Stomach (tissue), 9 donors: ENCODE data around the gene ABHD2. TPM values are rescaled to one million over a fixed set of nuclear protein-coding genes. Genes with fewer than 3 reads are reported as not detected.

Experiments
- DNase-seq, 2 donors: peaks; one replicate each; pipeline versions ENCODE4 v3.0.0 to v3.0.0-alpha.2; 2013 to 2019
- H3K27ac ChIP-seq, 5 donors: fragments of 200-600 bp in 4 of 5; sonication (generic) in 4 of 5; one replicate each; pipeline ENCODE4 v1.5.1; 2013 to 2019; ENCODE audit warnings: mild to moderate bottlenecking in 1 of 5, moderate library complexity in 1 of 5
- H3K27me3 ChIP-seq, 3 donors: fragments of 200-600 bp; sonication (generic); one replicate each; pipeline ENCODE4 v1.5.1; 2017 to 2019; ENCODE audit warnings: mixed run types in 1 of 3
- H3K36me3 ChIP-seq, 4 donors: fragments of 200-600 bp; sonication (generic); 1 replicate in 3 of 4; 2 replicates in 1 of 4; pipeline ENCODE4 v1.5.1; 2016 to 2019
- H3K4me1 ChIP-seq, 4 donors: fragments of 200-600 bp; sonication (generic); one replicate each; pipeline ENCODE4 v1.5.1; 2016 to 2019
- H3K4me3 ChIP-seq, 4 donors: fragments of 200-600 bp; sonication (generic) in 3 of 4; one replicate each; pipeline ENCODE4 v1.5.1; 2016 to 2019; ENCODE audit warnings: mild to moderate bottlenecking in 1 of 4
- H3K9me3 ChIP-seq, 4 donors: fragments of 200-600 bp; sonication (generic); one replicate each; pipeline ENCODE4 v1.5.1; 2016 to 2019
- EP300 ChIP-seq: sonication (generic); formaldehyde crosslinking; IDR thresholded peaks from one replicate; pipeline ENCODE4 v1.6.1; 2017; ENCODE audit warnings: antibody characterized with exemption
- POLR2A ChIP-seq, 4 donors: fragments of 450-650 bp; IDR thresholded peaks; one replicate each; pipeline ENCODE4 v1.6.1; 2016; ENCODE audit warnings: antibody characterized with exemption in 4 of 4, control low read depth in 2 of 4, mild to moderate bottlenecking in 1 of 4, moderate library complexity in 1 of 4
- POLR2AphosphoS5 ChIP-seq, 3 donors: sonication (generic); formaldehyde crosslinking; IDR thresholded peaks; one replicate each; pipeline ENCODE4 v1.6.1; 2016; ENCODE audit warnings: antibody characterized with exemption in 3 of 3
- WGBS, 5 donors: extraction: QIAGEN DNeasy Blood & Tissue Kit in 3 of 5; methylation state at CpG; one replicate each; pipeline versions ENCODE4 v1.1.5 to v1.1.7; 2013 to 2018; 5-methylcytosine and 5-hydroxymethylcytosine counted together
- intact Hi-C: fragments of 100-400 bp; cut with DNase I; formaldehyde crosslinking; loops from one replicate; pipeline ENCODE4 v1.15.1; 2023; ENCODE audit warnings: low total_unique reads
- polyA plus RNA-seq, 3 donors: library from polyadenylated mRNA; stranded (reverse); fragments of 200-250 nt; gene quantifications; one replicate each; pipeline ENCODE4 v1.2.3, GENCODE V29; 2013
- total RNA-seq, 5 donors: library from RNA; depleted of rRNA; stranded (reverse); fragments of >200 nt; gene quantifications; one replicate each; pipeline versions ENCODE4 v1.1.0 to v1.2.3, GENCODE V29; 2014 to 2016
- TF ChIP-seq, protein P1 (sequence below), 7 experiments: fragments of 450-650 bp in 4 of 7; fragments of 200-600 bp in 3 of 7; sonication (generic) in 3 of 7; IDR thresholded peaks; one replicate each; pipeline ENCODE4 v1.5.1; 2016 to 2019; ENCODE audit warnings: antibody characterized with exemption in 7 of 7, control low read depth in 2 of 7, mild to moderate bottlenecking in 1 of 7
- donor health status: healthy with polysubstance abuse.
- donor health status: Bipolar disorder and iron deficiency.
- donor health status: healthy.

The ABHD2 gene
- total and polyA plus RNA-seq, 8 donors, result 5.1 to 192 (median 70.3) TPM

DNA sequence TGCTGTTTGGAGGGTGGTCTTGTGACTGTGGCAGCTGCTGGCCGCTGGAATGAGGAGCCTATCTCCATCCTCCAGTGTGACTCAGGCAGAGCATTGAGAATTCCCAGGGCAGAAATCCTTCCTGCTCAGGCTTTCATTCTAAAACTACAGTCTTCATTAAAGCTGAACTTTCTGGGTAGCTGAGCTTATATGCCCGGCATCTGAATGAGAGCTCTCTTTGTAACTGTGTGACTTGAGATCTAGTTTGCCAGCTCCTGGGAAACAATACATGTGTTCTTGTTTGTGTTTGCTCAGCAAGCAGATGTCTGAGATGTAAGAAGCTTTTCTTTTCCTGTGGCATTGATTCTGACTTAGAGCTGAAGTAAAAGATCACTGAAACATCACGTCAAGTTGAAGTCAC lies 110.7 kb downstream of the ABHD2 start:
- intact Hi-C loops, result no loop called here
- TF ChIP-seq, protein P1, sequence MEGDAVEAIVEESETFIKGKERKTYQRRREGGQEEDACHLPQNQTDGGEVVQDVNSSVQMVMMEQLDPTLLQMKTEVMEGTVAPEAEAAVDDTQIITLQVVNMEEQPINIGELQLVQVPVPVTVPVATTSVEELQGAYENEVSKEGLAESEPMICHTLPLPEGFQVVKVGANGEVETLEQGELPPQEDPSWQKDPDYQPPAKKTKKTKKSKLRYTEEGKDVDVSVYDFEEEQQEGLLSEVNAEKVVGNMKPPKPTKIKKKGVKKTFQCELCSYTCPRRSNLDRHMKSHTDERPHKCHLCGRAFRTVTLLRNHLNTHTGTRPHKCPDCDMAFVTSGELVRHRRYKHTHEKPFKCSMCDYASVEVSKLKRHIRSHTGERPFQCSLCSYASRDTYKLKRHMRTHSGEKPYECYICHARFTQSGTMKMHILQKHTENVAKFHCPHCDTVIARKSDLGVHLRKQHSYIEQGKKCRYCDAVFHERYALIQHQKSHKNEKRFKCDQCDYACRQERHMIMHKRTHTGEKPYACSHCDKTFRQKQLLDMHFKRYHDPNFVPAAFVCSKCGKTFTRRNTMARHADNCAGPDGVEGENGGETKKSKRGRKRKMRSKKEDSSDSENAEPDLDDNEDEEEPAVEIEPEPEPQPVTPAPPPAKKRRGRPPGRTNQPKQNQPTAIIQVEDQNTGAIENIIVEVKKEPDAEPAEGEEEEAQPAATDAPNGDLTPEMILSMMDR (IDR thresholded peaks at IDR 0.05), result no peak
- TF ChIP-seq EP300 (no peak), POLR2A (IDR thresholded peaks at IDR 0.05) (no peak), POLR2AphosphoS5 (IDR thresholded peaks at IDR 0.05) (no peak)
- Histone ChIP-seq H3K27me3 (no peaks in the 10 kb centered on the region), H3K4me3 (no peak overlapping the region), H3K27ac (peak overlapping the region in 1 of 5 donors; percentile 55), H3K4me1 (peaks cover 0 to 13% (median 0%) of the 10 kb centered on the region in 4 donors), H3K9me3 (no peaks in the 10 kb centered on the region), H3K36me3 (peaks cover 22 to 85% (median 84%) of the 10 kb centered on the region in 4 donors)
- 78 to 85% (median 82%) methylated on average over 3 of the region's 3 CpGs for WGBS, 5 donors
- DNase-seq, result peak in 1 of 2 donors; percentile 50

- peaks cover 0 to 13% (median 2%) of the 10 kb centered on the region in 4 donors for H3K4me1 ChIP-seq
- no peak for TF ChIP-seq POLR2AphosphoS5 (IDR thresholded peaks at IDR 0.05)
- TF ChIP-seq, protein P1 (IDR thresholded peaks at IDR 0.05), result no peak
- no peak for TF ChIP-seq EP300
- TF ChIP-seq POLR2A (IDR thresholded peaks at IDR 0.05), result no peak
- intact Hi-C loops, result no loop called here
These were observed 111.5 kb downstream of the ABHD2 start for GRCh38 chr15:89199746-89200145.

DNA sequence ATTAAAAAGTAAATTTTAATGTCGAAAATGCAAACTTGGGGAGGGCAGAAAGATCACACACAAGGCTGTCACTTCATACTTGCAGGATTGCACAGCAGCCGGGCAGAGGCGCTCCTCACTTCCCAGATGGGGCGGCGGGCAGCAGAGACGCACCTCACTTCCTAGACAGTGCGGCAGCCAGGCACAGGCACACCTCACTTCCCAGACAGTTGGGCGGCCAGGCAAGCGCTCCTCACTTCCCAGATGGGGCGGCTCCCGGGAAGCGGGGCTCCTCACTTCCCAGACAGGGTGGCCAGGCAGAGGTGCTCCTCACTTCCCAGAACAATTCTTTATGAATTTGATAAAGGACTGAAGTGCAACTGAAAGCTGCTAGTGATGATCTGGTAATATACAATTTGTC lies 111.9 kb downstream of the ABHD2 start:
- WGBS, 5 donors, result 89 to 95% (median 94%) methylated on average over 12 of the region's 12 CpGs
- intact Hi-C loops, result no loop called here

More at GRCh38 chr15:89199746-89200145, 111.5 kb downstream of the ABHD2 start:
- Histone ChIP-seq H3K4me3 (no peak overlapping the region), H3K27ac (no peak overlapping the region), H3K27me3 (no peaks in the 10 kb centered on the region), H3K9me3 (no peaks in the 10 kb centered on the region), H3K36me3 (peaks cover 14 to 77% (median 76%) of the 10 kb centered on the region in 4 donors)
- 62 to 81% (median 75%) methylated on average over 6 of the region's 6 CpGs for WGBS, 5 donors
- peak in 1 of 2 donors; percentile 45 for DNase-seq

DNA sequence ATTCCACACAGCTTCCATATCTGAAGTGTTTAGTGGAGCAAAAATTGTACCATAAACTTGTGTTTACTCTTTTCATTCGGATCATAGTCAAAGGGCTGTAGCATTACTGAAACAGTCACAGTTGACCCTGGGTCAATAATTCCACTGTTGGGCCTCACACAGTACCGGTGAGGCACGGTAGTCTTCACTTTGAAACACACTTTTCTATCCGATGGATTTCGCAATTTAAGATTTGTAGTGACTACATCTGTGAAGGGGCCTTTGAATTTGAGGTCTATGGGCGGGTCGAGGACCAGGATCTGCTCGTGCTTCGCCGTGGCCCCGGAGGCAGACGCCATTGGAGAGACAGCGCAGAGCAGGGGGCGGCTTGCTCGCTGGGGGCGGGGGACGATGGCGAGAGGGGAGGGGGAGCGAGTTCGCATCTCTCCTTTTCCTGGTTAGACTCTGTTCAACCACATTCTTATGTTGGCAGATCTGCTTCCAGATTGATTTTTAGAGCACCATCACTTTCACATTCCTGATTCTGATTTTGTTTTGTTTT lies 113.3 kb downstream of the ABHD2 start:
- WGBS, 5 donors, result 87 to 91% (median 90%) methylated on average over 20 of the region's 20 CpGs
- Histone ChIP-seq H3K4me3 (no peak overlapping the region), H3K27me3 (no peaks in the 10 kb centered on the region), H3K4me1 (peaks cover 0 to 9% (median 2%) of the 10 kb centered on the region in 4 donors), H3K27ac (no peak overlapping the region), H3K36me3 (peaks cover 0 to 61% (median 58%) of the 10 kb centered on the region in 4 donors), H3K9me3 (no peaks in the 10 kb centered on the region)
- intact Hi-C loops, result no loop called here
- DNase-seq, result no peak
- TF ChIP-seq EP300 (no peak), POLR2AphosphoS5 (IDR thresholded peaks at IDR 0.05) (no peak), POLR2A (IDR thresholded peaks at IDR 0.05) (no peak)
- TF ChIP-seq, protein P1 (IDR thresholded peaks at IDR 0.05), result no peak

More for the DNA sequence above, 111.9 kb downstream of the ABHD2 start:
- Histone ChIP-seq H3K27ac (no peak overlapping the region), H3K4me1 (peaks cover 0 to 13% (median 2%) of the 10 kb centered on the region in 4 donors), H3K9me3 (no peaks in the 10 kb centered on the region), H3K27me3 (no peaks in the 10 kb centered on the region), H3K4me3 (no peak overlapping the region), H3K36me3 (peaks cover 10 to 73% (median 71%) of the 10 kb centered on the region in 4 donors)
- TF ChIP-seq EP300 (no peak), POLR2A (IDR thresholded peaks at IDR 0.05) (no peak), POLR2AphosphoS5 (IDR thresholded peaks at IDR 0.05) (no peak)
- TF ChIP-seq, protein P1 (IDR thresholded peaks at IDR 0.05), result no peak
- DNase-seq, result no peak
